Measurements from ENCODE around the gene PIP4K2B.

DNA sequence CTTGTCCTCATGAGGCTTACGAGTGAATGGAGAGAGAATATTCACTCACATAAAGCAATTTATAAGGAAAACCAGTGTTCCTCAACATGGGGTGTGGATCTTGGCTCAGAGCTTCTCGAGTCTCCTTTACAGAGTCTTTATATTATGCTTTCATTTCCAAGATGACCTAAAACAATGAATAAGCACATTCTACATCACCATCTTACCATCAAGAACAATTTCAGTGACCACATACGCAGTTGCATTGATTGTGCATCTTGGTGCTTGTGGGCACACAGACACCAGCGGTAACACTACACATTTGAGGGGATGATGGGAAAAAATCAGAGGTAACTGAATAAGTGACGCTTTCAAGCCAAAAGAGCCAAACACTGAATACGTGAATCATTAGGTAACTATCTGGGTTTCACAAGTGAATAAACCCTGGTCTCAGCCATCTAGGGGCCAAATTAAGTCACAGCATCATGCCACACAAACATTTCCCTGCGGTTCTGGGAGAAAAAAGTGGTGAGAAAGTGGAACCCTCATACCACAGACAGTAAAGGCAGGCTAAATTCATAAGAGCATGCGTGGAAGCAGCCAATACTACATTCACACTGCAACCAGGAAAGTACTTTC lies 16.3 kb upstream of the PIP4K2B start:
- TF ChIP-seq, protein P1, sequence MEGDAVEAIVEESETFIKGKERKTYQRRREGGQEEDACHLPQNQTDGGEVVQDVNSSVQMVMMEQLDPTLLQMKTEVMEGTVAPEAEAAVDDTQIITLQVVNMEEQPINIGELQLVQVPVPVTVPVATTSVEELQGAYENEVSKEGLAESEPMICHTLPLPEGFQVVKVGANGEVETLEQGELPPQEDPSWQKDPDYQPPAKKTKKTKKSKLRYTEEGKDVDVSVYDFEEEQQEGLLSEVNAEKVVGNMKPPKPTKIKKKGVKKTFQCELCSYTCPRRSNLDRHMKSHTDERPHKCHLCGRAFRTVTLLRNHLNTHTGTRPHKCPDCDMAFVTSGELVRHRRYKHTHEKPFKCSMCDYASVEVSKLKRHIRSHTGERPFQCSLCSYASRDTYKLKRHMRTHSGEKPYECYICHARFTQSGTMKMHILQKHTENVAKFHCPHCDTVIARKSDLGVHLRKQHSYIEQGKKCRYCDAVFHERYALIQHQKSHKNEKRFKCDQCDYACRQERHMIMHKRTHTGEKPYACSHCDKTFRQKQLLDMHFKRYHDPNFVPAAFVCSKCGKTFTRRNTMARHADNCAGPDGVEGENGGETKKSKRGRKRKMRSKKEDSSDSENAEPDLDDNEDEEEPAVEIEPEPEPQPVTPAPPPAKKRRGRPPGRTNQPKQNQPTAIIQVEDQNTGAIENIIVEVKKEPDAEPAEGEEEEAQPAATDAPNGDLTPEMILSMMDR (IDR thresholded peaks at IDR 0.05): no peak
- TF ChIP-seq POLR2A (IDR thresholded peaks at IDR 0.05): no peak

All from lower leg skin (tissue), 3 donors.